GM08714 (cell line): ENCODE results near the gene ABCF2.

Experiments
- H3K4me3 ChIP-seq: fragments of 200-500 bp; sonication (Bioruptor generic); 2 replicates; pipeline ENCODE4 v1.5.1; 2014; ENCODE audit warnings: mild to moderate bottlenecking, low read length, inconsistent platforms
- ZNF274 ChIP-seq: IDR thresholded peaks from 2 replicates; pipeline ENCODE4 v1.6.1; 2012; ENCODE audit warnings: mild to moderate bottlenecking, low read depth, low read length

ABCF2 gene

DNA sequence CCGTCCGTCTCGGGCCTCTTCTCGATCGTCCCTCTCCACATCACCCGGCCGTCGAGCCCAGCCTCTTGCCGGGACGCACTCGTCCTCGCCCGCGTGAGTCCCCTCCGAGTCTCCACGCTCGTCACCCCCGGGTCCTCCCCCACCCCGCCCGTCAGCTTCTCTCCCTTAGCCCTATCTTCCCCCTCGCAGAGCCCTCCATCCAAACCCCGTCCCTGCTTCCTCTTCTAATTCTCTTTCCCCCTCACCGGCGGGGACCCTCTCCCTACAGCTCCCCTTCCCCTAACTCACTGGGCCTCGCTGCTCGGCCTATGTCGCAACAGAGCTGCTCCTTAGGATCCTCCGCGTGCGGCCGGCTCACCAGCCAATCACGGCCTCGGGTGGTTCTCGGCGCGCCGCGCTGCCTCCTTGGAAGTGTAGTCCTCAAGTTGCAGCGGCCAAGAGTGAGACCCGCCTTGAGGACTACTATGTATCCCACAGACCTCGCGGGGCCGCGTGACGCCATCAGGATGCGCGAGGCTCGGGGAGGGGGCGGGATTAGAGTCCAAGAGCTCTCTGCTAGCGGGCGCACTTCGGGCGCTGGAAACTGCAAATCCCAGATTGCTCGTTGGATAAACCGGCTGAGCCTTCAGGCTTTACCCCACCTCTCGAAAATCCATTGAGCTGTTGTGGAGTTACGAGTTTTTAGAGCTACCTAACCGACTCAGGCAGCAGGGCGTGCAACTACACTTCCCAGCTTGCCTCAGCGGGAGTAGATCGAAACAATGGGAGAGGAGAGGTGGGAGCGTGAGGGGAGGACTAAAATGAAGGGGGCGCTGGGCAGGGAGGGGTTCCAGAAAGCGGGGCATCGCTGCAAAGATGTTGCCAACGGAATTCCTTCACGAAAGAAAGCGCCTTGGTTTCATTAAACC, at the start of gene ABCF2:
Gene ABCF2 (minus strand): TSS at position 331 of the 908 bp plus-strand sequence. CDS start 747 bp downstream, outside the sequence.
- TF ChIP-seq ZNF274, result no peak
- H3K4me3 ChIP-seq, result peak within 1 kb of the TSS; percentile 82

DNA sequence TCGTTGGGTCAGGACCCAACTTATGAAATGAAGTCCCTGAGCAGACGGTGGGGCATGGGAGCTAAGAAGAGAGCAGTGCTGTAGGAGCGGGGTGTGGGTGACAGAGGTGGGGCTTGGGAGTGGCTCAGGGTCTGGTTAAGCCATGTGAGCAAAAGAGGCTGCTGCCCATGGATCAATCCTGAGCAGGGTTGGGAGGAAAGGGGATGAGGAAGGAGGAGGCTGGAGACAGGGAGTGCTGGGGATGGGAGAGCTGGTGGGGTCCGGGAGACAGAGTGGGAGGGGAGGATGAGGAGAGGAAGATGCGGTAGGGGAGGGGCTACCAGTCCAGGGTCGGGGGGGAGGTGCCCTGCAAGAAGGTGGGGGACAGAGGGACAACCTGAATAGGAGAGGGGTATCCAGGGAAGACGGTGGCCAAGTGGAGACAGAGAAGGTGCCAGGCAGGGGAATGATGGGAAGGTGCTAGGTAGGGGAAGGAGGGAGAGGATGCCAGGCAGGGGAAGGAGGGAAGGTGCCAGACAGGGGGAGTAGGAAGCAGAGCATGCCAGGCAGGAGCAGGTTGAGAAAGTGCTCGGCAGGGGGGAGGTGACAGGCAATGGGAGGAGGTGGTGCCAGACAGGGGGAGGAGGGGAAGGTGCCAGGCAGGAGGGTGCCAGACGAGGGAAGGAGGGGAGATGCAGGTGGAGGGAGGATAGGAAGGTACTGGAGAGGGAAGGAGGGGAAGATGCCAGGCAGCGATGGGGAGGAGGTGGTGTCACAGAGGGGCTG, 49.0 kb upstream of the ABCF2 start:
- H3K4me3 ChIP-seq, result no peak overlapping the region
- no peak for TF ChIP-seq ZNF274

DNA sequence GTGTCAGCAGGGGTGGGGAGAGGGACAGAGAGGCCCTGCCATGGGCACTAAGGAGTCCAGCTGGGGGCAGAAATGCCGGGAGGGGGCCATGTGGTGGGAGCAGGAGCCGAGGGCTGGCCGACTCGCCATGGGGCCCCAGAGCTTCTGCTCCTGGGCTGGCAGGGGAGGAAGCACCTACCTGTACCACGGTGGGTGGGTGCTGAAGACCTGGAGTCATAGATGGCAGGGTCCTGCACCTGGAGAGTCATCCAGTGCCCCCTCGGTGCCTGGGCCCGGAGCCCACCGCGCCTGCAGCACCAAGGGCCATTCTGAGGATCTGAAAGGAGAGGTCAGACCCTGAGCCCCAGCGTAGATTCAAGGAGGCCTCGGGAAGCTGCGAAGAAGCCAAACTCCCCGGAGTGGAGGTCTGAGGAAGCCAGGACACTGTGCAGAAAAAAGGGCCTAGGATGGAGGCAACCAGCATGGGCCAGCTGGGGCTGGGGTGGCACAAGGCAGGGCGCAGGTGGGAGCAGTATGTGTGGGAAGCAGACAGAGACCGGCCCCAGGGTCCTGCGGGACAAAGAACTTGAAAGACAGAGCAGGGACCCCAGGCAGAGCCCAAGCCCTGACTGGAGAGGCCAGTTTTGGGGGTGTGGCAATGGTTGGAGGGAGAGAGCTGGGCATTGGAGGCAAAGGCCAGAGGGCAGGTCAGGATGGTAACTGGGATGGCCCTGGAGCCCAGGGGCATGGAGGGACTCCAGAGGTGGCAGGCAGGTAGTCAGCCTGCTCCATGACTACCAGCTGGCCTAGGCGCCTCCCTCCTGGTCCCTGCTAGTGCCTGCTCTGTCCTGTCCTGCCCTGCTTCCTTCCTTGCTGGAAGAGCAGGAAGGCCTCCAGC, 48.2 kb upstream of the ABCF2 start:
- no peak for TF ChIP-seq ZNF274
- no peak overlapping the region for H3K4me3 ChIP-seq

DNA sequence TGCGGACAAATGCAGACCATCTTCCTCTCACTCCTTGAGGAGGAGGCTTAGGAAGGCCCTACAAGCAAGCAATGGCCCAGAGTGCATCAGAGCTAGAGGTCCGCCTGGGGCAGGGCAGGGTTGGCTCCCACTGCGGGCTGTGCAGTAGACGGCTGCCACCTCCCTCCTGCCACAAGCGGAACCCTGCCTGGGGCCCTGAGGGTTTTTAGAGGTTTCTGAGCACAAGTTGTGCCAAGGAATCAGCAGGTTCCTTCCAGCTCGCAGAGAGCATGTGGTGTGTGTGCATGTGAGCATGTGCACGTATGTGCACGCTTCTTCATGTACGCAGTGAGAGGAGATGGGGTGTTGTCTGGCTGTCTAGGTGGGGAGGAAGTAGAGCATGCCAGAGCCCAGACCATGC, 47.4 kb upstream of the ABCF2 start:
- TF ChIP-seq ZNF274, result no peak
- H3K4me3 ChIP-seq, result no peak overlapping the region

DNA sequence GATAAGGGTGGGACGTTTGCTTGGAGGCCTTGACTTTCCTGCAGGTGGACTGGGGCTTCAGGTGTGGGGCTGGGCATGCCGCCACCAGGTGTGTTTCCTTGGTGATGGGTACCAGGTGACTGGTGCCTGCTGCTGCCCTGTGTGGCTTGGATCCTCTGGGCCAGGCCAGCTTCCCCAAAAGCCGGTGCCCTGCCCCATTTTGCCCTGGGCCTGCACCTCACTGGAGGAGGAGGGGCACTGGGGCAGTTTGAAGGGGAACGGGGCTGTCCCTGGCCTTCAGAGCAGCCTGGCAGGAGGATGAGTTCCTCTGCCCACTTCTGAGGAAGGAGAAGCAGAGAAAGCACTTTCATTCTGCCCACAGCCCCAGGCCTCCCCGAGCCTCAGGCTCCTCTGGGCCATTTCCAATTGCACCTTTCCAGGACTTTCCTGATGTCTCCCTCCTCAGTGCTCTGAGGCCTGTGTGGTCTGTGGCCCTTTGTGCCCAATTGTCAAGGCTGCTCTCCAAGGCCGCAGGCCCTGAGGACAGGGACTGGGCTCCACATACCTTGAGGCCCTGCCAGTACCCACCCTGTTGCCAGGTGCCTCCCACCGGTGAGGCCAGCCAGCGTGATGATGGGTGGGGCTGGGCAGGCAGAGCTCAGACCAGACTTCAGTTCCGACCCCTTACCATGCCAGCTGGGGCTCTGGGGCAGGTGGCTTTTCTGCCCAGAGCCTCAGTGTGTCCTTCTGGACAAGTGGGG, 46.8 kb upstream of the ABCF2 start:
- no peak for TF ChIP-seq ZNF274
- H3K4me3 ChIP-seq, result no peak overlapping the region

DNA sequence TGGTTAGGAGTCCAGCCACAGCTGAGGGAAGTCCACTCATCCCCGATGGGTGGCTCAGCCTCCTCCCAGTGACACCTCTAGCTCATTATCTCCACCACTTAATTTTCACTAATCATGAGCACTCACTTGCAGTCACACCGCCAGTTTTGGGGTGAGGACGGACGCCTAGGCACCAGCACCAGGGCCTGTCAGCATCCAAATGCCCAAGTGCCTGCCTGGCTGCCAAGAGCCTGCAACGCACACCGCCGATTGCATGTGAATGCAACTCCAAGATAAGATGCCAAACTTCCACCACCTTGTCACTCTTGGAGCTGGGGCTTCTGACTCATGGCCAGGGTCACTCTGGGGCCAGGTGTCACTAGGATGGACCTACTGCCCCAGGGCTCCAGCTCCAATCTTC, 45.9 kb upstream of the ABCF2 start:
- H3K4me3 ChIP-seq, result no peak overlapping the region
- TF ChIP-seq ZNF274, result no peak

DNA sequence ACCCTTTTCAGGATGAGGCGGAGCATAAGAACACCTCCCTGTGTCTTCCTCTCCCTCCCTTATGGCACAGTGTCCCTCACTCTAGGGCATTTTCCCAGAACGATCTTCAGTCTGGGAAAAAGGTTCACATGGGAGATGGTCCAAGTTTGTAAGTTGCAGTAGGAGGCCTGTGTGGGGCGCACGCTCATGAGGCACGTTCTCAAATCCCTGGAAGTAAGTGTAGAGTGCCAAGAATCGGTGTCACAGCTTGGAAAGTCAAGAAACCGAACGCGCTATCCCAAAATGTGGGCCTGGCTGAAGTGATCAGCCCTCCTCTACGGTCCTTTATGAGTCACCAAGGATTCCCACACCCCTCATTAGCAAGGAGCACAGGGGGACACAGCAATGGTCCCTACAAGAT, 45.4 kb upstream of the ABCF2 start:
- H3K4me3 ChIP-seq, result no peak overlapping the region
- no peak for TF ChIP-seq ZNF274

DNA sequence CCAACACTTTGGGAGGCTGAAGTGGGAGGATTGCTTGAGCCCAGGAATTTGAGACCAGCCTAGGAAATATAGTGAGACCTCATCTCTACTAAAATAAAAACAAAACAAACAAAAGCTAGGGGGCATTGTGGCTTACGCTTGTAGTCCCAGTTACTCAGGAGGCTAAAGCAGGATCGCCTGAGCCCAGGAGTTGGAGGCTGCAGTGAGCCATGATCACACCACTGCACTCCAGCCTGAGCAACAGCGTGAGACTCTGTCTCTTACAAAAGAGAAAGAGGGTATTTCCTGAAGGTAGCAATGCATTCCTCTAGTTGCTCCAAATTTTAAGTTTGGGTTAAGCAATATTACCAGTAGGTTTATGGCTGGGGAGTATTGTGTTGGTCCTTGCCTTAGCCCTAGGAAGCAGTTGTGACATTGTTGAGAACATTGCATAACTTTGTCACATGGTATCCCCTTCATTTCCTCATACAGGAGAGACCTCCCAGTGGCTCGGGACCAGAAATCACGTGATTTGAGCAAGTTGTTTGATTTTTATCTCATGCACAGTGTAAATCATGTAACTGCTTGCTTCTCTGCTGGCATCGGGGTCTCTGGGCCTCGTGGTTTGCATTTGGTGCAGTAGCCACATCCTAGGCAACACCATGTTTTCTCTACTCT, 44.8 kb upstream of the ABCF2 start:
- H3K4me3 ChIP-seq, result no peak overlapping the region
- TF ChIP-seq ZNF274, result no peak

DNA sequence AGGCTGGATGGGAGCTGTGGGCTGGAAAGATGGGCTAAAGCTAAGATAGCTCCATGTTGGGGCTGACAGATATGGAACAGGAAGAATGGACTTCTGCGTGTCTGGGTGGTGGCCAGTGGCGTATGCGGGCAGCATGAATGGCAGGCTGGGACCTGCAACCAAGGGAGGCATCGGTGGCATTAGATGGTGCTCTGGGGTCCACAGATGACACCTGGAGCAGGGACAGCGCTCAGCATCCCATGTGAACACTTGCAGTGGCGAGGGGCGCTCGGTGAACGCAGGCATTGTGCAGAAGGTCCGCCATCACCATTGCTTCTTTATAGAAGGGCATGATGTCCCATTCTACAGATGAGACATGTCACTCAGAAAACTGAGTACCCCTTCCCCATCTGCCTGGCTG, 42.5 kb upstream of the ABCF2 start:
- TF ChIP-seq ZNF274, result no peak
- H3K4me3 ChIP-seq, result no peak overlapping the region

DNA sequence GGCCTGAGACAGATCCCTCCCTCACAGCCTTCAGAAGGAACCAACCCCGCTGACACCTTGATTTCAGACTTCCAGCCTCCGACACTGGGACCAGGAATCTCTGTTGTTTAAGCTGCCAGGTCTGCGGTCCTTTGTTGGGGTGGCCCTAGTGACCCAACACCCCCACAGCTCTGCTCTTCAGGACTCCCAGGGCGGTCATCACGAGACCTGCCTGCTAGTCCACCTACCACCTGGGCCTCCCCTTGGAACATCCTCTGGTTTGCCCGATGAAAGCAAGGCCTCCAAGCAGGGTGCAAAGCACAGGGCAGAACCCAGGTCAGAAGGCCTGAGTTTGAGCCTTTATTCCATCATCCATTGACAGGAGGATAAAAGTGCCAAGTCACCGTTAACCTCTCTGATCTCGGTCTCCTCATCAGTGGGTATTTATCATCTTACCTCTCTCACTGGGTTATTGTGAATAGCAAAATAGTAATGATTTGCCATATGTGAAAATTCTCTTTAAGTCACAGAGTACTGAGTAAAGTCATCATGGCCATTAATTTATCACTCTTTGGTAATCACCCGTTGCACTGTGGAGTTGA, 38.4 kb upstream of the ABCF2 start:
- no peak overlapping the region for H3K4me3 ChIP-seq
- TF ChIP-seq ZNF274, result no peak

DNA sequence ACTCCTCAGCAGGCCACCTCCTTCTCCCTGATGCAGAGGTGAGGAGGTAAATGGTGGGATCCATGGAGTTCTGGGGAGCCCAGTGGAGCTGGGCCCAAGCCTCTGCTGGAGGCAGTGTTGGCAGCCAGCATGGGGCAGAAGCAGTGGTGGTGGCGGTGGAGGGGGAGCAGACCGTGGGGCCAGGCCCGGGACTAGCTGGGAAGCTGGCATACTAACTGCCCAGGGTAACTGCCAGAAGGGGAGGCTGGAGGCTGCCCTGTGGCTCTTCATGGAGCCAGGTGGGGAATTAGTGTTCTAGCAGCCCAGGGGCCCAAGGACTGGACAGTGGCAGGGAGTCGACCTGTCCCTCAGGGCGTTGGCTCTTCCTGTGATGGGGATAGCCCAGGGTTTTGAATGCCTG, 37.6 kb upstream of the ABCF2 start:
- no peak overlapping the region for H3K4me3 ChIP-seq
- TF ChIP-seq ZNF274, result no peak

DNA sequence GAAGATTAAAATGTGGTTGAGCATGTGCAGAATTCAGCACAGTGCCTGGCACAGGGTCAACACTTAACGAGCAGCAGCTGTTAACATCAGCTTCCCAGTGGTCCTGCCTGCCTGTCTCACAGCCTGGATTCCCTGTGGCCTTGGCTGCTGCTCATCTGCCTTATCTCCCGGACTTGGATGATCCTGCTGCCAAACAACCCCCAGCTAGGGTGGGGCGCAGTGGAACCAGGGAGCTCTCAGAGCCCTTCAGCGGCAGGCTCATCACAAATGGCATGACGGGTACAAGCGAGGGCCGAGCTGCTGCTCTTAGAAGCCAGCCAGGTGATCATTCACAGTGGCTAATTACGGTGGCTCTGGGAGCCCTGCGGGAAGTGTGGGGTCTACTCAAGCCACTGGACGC, 34.5 kb upstream of the ABCF2 start:
- TF ChIP-seq ZNF274, result no peak
- H3K4me3 ChIP-seq, result no peak overlapping the region

DNA sequence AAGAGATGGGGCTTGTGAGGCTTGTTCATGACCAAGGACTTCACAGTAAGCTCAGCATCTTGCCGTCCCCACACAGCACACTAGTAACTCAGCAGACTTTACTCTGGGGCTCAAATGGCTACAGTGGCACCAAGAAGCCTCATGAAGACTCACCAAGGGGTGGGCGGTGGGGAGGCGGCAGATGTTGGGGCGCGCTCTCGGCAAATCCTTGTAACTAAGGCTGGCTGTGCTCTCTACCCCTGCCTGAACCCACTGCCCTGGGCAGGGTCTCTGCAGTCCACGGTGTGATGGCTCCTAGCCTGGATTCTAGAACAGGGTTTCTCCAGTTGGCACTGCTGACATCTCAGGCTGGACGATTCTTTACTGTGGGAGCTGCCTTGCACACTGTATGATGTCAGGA, 33.9 kb upstream of the ABCF2 start:
- TF ChIP-seq ZNF274, result no peak
- H3K4me3 ChIP-seq, result no peak overlapping the region
